B cell (primary cell): Measurements from ENCODE around the gene SEC14L1. TPM values are rescaled to one million over a fixed set of nuclear protein-coding genes. Genes with fewer than 3 reads are reported as not detected.

ENCODE experiments used
- ATAC-seq: fragments of 200-7000 bp; cut with Tn5 transposase; one replicate; pipeline ENCODE4 v1.10.0; 2021; ENCODE audit warnings: low read depth, mild to moderate bottlenecking, moderate number of reproducible peaks, moderate library complexity
- CTCF ChIA-PET: fragments of 350-600 bp; sonication (Branson Sonifier 250); formaldehyde crosslinking; loops from one replicate; lab custom pipeline; 2021; ENCODE audit warnings: antibody characterized with exemption, inconsistent platforms; lab: Charles Lee
- POLR2A ChIA-PET: fragments of 350-600 bp; sonication (Branson Sonifier 250); formaldehyde crosslinking; loops from one replicate; lab custom pipeline; 2021; ENCODE audit warnings: antibody characterized with exemption; lab: Charles Lee
- DNase-seq: peaks from one replicate; pipeline ENCODE4 v3.0.0; 2013
- H2AFZ ChIP-seq: 2 replicates; pipeline ENCODE4 v1.6.1; 2012; ENCODE audit warnings: mild to moderate bottlenecking, low read depth, low read length; ENCODE audit not compliant: insufficient read depth, poor library complexity, severe bottlenecking
- H3K27ac ChIP-seq, 2 donors: 1 replicate in 1 of 2; 2 replicates in 1 of 2; pipeline ENCODE4 v1.5.1; 2012 to 2013; ENCODE audit warnings: low read length in 2 of 2, mild to moderate bottlenecking in 2 of 2, moderate library complexity in 1 of 2
- H3K27me3 ChIP-seq, 4 experiments: fragments of 200-600 bp in 1 of 4; sonication (generic) in 1 of 4; replicated peaks in 1 of 4; 1 replicate in 2 of 4; 2 replicates in 2 of 4; pipeline versions ENCODE4 v1.6.1 to v1.7.0; 2013 to 2016; ENCODE audit warnings: low read length in 3 of 4, mild to moderate bottlenecking in 2 of 4, mixed read lengths in 1 of 4, moderate library complexity in 1 of 4; ENCODE audit not compliant: insufficient read depth in 4 of 4, control insufficient read depth in 3 of 4; ENCODE audit errors: control extremely low read depth in 1 of 4
- H3K36me3 ChIP-seq, 2 experiments: replicated peaks in 1 of 2; 1 replicate in 1 of 2; 2 replicates in 1 of 2; pipeline versions ENCODE4 v1.6.1 to v1.7.1; 2013; ENCODE audit warnings: low read length in 1 of 2; ENCODE audit not compliant: insufficient read depth in 2 of 2, control insufficient read depth in 1 of 2; ENCODE audit errors: control extremely low read depth in 1 of 2, extremely low read depth in 1 of 2
- H3K4me1 ChIP-seq, 2 donors: fragments of 200-600 bp in 1 of 2; sonication (generic) in 1 of 2; 1 replicate in 1 of 2; 2 replicates in 1 of 2; pipeline versions ENCODE4 v1.5.1 to v1.6.1; 2013 to 2017; ENCODE audit warnings: low read length in 2 of 2; ENCODE audit not compliant: control insufficient read depth in 2 of 2, insufficient read depth in 2 of 2
- H3K4me2 ChIP-seq: replicated peaks from 2 replicates; pipeline ENCODE3; 2012; ENCODE audit warnings: mild to moderate bottlenecking, low read depth, low read length; ENCODE audit not compliant: poor library complexity, severe bottlenecking
- H3K4me3 ChIP-seq, 5 experiments: fragments of 200-600 bp in 1 of 5; sonication (generic) in 1 of 5; 1 replicate in 3 of 5; 2 replicates in 2 of 5; pipeline versions ENCODE4 v1.5.1 to v1.7.0; 2011 to 2016; ENCODE audit warnings: low read length in 4 of 5, mild to moderate bottlenecking in 4 of 5, low read depth in 2 of 5, control low read depth in 1 of 5, moderate library complexity in 1 of 5; ENCODE audit not compliant: insufficient read depth in 1 of 5; ENCODE audit errors: control extremely low read depth in 1 of 5, extremely low read depth in 1 of 5
- H3K79me2 ChIP-seq: fragments of 200-600 bp; sonication (generic); one replicate; pipeline ENCODE4 v1.6.0; 2016; ENCODE audit warnings: low read length; ENCODE audit not compliant: control insufficient read depth, insufficient read depth
- H3K9ac ChIP-seq: fragments of 200-600 bp; sonication (generic); 2 replicates; pipeline ENCODE4 v1.6.1; 2017; ENCODE audit warnings: mild to moderate bottlenecking, low read length, moderate library complexity
- H3K9me3 ChIP-seq, 3 donors: one replicate each; pipeline versions ENCODE4 v1.6.1 to v1.7.1; 2013; ENCODE audit warnings: low read length in 2 of 3; ENCODE audit not compliant: control insufficient read depth in 2 of 3, insufficient read depth in 1 of 3; ENCODE audit errors: control extremely low read depth in 1 of 3
- H4K20me1 ChIP-seq: 2 replicates; pipeline ENCODE4 v1.6.0; 2012; ENCODE audit warnings: mild to moderate bottlenecking, low read length; ENCODE audit not compliant: insufficient read depth, control insufficient read depth, poor library complexity, severe bottlenecking
- H3K27ac Mint-ChIP-seq: one replicate; pipeline ENCODE4 v1.8.0; 2021; ENCODE audit warnings: mixed read lengths
- H3K27me3 Mint-ChIP-seq: one replicate; pipeline ENCODE4 v1.8.0; 2021; ENCODE audit warnings: mixed read lengths
- H3K4me1 Mint-ChIP-seq: one replicate; pipeline ENCODE4 v1.8.0; 2021; ENCODE audit warnings: mixed read lengths
- H3K4me3 Mint-ChIP-seq: one replicate; pipeline ENCODE4 v1.8.0; 2021; ENCODE audit warnings: mixed read lengths
- H3K9me3 Mint-ChIP-seq: one replicate; pipeline ENCODE4 v1.8.0; 2022; ENCODE audit warnings: mixed read lengths; ENCODE audit not compliant: insufficient read depth
- CTCF ChIP-seq: fragments of 200-600 bp; IDR thresholded peaks from one replicate; pipeline ENCODE4 v1.8.0; 2022; ENCODE audit warnings: antibody characterized with exemption, mild to moderate bottlenecking
- EZH2 ChIP-seq: IDR thresholded peaks from 2 replicates; pipeline ENCODE4 v1.6.1; 2012; ENCODE audit warnings: borderline replicate concordance, low read depth, mild to moderate bottlenecking, moderate library complexity, low read length; ENCODE audit not compliant: insufficient read depth, poor library complexity, severe bottlenecking
- WGBS: methylation state at CpG from one replicate; pipeline ENCODE4 v1.1.5; 2013; ENCODE audit warnings: missing lambda C conversion rate; ENCODE audit not compliant: insufficient coverage; 5-methylcytosine and 5-hydroxymethylcytosine counted together
- intact Hi-C: fragments of 100-400 bp; cut with micrococcal nuclease; formaldehyde crosslinking; loops from one replicate; pipeline ENCODE4 v1.10.0; 2022
- polyA plus RNA-seq: library from polyadenylated mRNA; depleted of rRNA; stranded (reverse); fragments of >200 nt; gene quantifications from 2 replicates; pipeline ENCODE4 v1.2.3, GENCODE V29; 2012
- total RNA-seq, 2 donors: library from RNA; stranded (reverse); fragments of 120-200 nt in 1 of 2; gene quantifications; 1 replicate in 1 of 2; 2 replicates in 1 of 2; pipeline versions ENCODE4 v1.2.3 to v1.2.4, GENCODE V29; 2013 to 2022

Gene SEC14L1
- total and polyA plus RNA-seq, 2 donors (not counting 1 experiment from before 2014, with no cell fraction given), result 37.7 to 103 TPM

- H3K27me3 Mint-ChIP-seq, result peaks cover 41% of the 10 kb centered on the region
- WGBS, result 2% methylated on average over 47 of the region's 51 CpGs
Observed at GRCh38 chr17:77247048-77247541, 106.3 kb downstream of the SEC14L1 start.

More at GRCh38 chr17:77247048-77247541, 106.3 kb downstream of the SEC14L1 start:
- H3K4me1 ChIP-seq, result peaks cover 9 to 10% of the 10 kb centered on the region in 2 donors
- intact Hi-C loops, result loop anchor here (1.0 kb wide), 3 partner anchors 151 to 379 kb away; partner anchors contain the start of gene MGAT5B
- H3K27me3 ChIP-seq, result peaks cover 0 to 20% (median 2%) of the 10 kb centered on the region in 4 experiments
- TF ChIP-seq CTCF, result peak; percentile 98
- TF ChIP-seq EZH2, result no peak
- POLR2A ChIA-PET, result no interaction called here
- H3K4me3 ChIP-seq, result peak overlapping the region in 4 of 5 experiments; percentile 32 to 54 (median 48)
- H3K27ac ChIP-seq, result no peak overlapping the region
- H3K4me2 ChIP-seq, result peak overlapping the region; percentile 88
- no peaks in the 10 kb centered on the region for H4K20me1 ChIP-seq
- peaks cover 16% of the 10 kb centered on the region for H3K4me1 Mint-ChIP-seq
- H3K27ac Mint-ChIP-seq, result no peak overlapping the region
- H3K79me2 ChIP-seq, result no peaks in the 10 kb centered on the region
- CTCF ChIA-PET, result interaction anchor here (1.0 to 1.4 kb wide), 3 partner anchors 158 to 191 kb away, joined by 3 to 26 read pairs (median 3); no protein-coding TSS in a partner anchor
- no peaks in the 10 kb centered on the region for H3K9me3 Mint-ChIP-seq
- DNase-seq, result peak; percentile 89
- no peaks in the 10 kb centered on the region for H3K36me3 ChIP-seq
- H3K9ac ChIP-seq, result peak overlapping the region; percentile 63
- H3K4me3 Mint-ChIP-seq, result peak overlapping the region; percentile 71
- H3K9me3 ChIP-seq, result peaks cover 0 to 4% (median 0%) of the 10 kb centered on the region in 3 donors
- ATAC-seq, result peak; percentile 98
- H2AFZ ChIP-seq, result peak overlapping the region; percentile 79
